SK-N-SH (cell line): ENCODE data around the gene CCN6. TPM values are rescaled to one million over a fixed set of nuclear protein-coding genes. Genes with fewer than 3 reads are reported as not detected.
A peak's percentile ranks its signal among the peaks of the same experiment; 100 is the strongest.

ENCODE experiments used
- CTCF ChIA-PET: fragments of 300-600, 350-600 bp; formaldehyde crosslinking; extraction: SDS; loops from one replicate; lab custom pipeline; 2021; lab: Yijun Ruan, JAX
- POLR2A ChIA-PET: fragments of 350-600 bp; sonication (Branson Sonifier 250); formaldehyde crosslinking; extraction: SDS; loops from one replicate; lab custom pipeline; 2020; ENCODE audit warnings: antibody characterized with exemption, inconsistent platforms; lab: Yijun Ruan, JAX
- DNase-seq: peaks from one replicate; pipeline ENCODE4 v3.0.0; 2012
- H2AFZ ChIP-seq: fragments of 200-600 bp; sonication (generic); 2 replicates; pipeline ENCODE4 v1.8.1; 2016; ENCODE audit warnings: antibody characterized with exemption, mild to moderate bottlenecking, low read depth
- H3F3A ChIP-seq: fragments of 200-600 bp; sonication (generic); replicated peaks from 2 replicates; pipeline ENCODE3; 2016; ENCODE audit warnings: antibody characterized with exemption, mild to moderate bottlenecking; ENCODE audit not compliant: insufficient read depth
- H3K27ac ChIP-seq, 2 experiments: fragments of 200-500 bp in 1 of 2; fragments of 200-600 bp in 1 of 2; sonication (Bioruptor generic) in 1 of 2; sonication (generic), shearing (Covaris generic) in 1 of 2; 2 replicates each; pipeline versions ENCODE4 v1.5.1 to v1.6.1; 2014 to 2016; ENCODE audit warnings: low read depth in 2 of 2, inconsistent platforms in 1 of 2, low read length in 1 of 2, mild to moderate bottlenecking in 1 of 2, mixed read lengths in 1 of 2
- H3K27me3 ChIP-seq: fragments of 200-600 bp; sonication (generic), shearing (Covaris generic); 2 replicates; pipeline ENCODE4 v1.6.1; 2016; ENCODE audit warnings: mixed run types; ENCODE audit not compliant: insufficient read depth
- H3K36me3 ChIP-seq, 2 experiments: fragments of 200-500 bp in 1 of 2; fragments of 200-600 bp in 1 of 2; sonication (Bioruptor generic) in 1 of 2; sonication (generic) in 1 of 2; replicated peaks in 1 of 2; 2 replicates each; pipeline versions ENCODE3 to v1.5.1; 2014 to 2016; ENCODE audit warnings: low read length in 1 of 2, mild to moderate bottlenecking in 1 of 2; ENCODE audit not compliant: insufficient read depth in 2 of 2, control insufficient read depth in 1 of 2
- H3K4me1 ChIP-seq, 2 experiments: fragments of 200-500 bp in 1 of 2; fragments of 200-600 bp in 1 of 2; sonication (Bioruptor generic) in 1 of 2; sonication (generic), shearing (Covaris generic) in 1 of 2; 2 replicates each; pipeline versions ENCODE4 v1.5.1 to v1.6.1; 2014 to 2016; ENCODE audit warnings: low read depth in 1 of 2, low read length in 1 of 2, mixed run types in 1 of 2; ENCODE audit not compliant: insufficient read depth in 2 of 2, control insufficient read depth in 1 of 2
- H3K4me2 ChIP-seq: fragments of 200-600 bp; sonication (generic), shearing (Covaris generic); 2 replicates; pipeline ENCODE4 v1.6.1; 2017; ENCODE audit warnings: mixed run types
- H3K4me3 ChIP-seq, 2 experiments: fragments of 200-500 bp in 1 of 2; fragments of 200-600 bp in 1 of 2; sonication (Bioruptor generic) in 1 of 2; sonication (generic), shearing (Covaris generic) in 1 of 2; 2 replicates each; pipeline versions ENCODE4 v1.5.1 to v1.8.1; 2014 to 2016; ENCODE audit warnings: low read depth in 2 of 2, inconsistent platforms in 1 of 2, low read length in 1 of 2, mild to moderate bottlenecking in 1 of 2, mixed read lengths in 1 of 2, moderate library complexity in 1 of 2
- H3K79me2 ChIP-seq: fragments of 200-600 bp; sonication (generic); 2 replicates; pipeline ENCODE4 v1.8.1; 2017; ENCODE audit warnings: mild to moderate bottlenecking; ENCODE audit not compliant: insufficient read depth
- H3K9ac ChIP-seq: fragments of 200-600 bp; sonication (generic); 2 replicates; pipeline ENCODE4 v1.6.1; 2017; ENCODE audit warnings: mixed run types
- H3K9me2 ChIP-seq: fragments of 200-600 bp; sonication (generic); 2 replicates; pipeline ENCODE4 v1.6.1; 2017; ENCODE audit warnings: mixed run types
- H3K9me3 ChIP-seq: fragments of 200-600 bp; sonication (generic); 2 replicates; pipeline ENCODE4 v1.6.1; 2017; ENCODE audit warnings: mixed run types, mild to moderate bottlenecking, moderate library complexity
- H4K20me1 ChIP-seq: fragments of 200-600 bp; sonication (generic); 2 replicates; pipeline ENCODE4 v1.6.1; 2017; ENCODE audit warnings: mild to moderate bottlenecking, mixed run types; ENCODE audit not compliant: insufficient read depth
- CHD2 ChIP-seq: fragments of 150-350 bp; IDR thresholded peaks from 2 replicates; pipeline ENCODE4 v1.6.1; 2018; ENCODE audit warnings: low read length; ENCODE audit not compliant: partially characterized antibody
- ELF1 ChIP-seq: IDR thresholded peaks from 2 replicates; pipeline ENCODE4 v1.4.0; 2012
- EZH2phosphoT487 ChIP-seq: fragments of 200-600 bp; sonication (generic); IDR thresholded peaks from 2 replicates; pipeline ENCODE4 v1.6.1; 2017; ENCODE audit warnings: low read depth, mixed run types, mild to moderate bottlenecking, antibody characterized with exemption, moderate library complexity, borderline replicate concordance
- FOXJ3 ChIP-seq: sonication (generic); formaldehyde crosslinking; IDR thresholded peaks from 2 replicates; pipeline ENCODE4 v1.5.1; 2020; ENCODE audit warnings: mild to moderate bottlenecking, missing genetic modification reagents
- GABPA ChIP-seq: IDR thresholded peaks from 2 replicates; pipeline ENCODE4 v1.4.0; 2012; ENCODE audit warnings: low read depth, mild to moderate bottlenecking
- GATA2 ChIP-seq: sonication (generic); formaldehyde crosslinking; IDR thresholded peaks from 2 replicates; pipeline ENCODE4 v1.5.0; 2020; ENCODE audit warnings: mild to moderate bottlenecking, missing genetic modification reagents
- JUND ChIP-seq: IDR thresholded peaks from 2 replicates; pipeline ENCODE4 v1.4.0; 2012
- MEF2A ChIP-seq: IDR thresholded peaks from 2 replicates; pipeline ENCODE4 v1.4.0; 2012; ENCODE audit warnings: low read depth, borderline replicate concordance
- MXI1 ChIP-seq: IDR thresholded peaks from 2 replicates; pipeline ENCODE4 v1.6.1; 2012; ENCODE audit warnings: mild to moderate bottlenecking, low read depth, low read length, improper control_type of control experiment
- RAD21 ChIP-seq: IDR thresholded peaks from 2 replicates; pipeline ENCODE4 v1.6.1; 2012; ENCODE audit warnings: mild to moderate bottlenecking, low read length
- RCOR1 ChIP-seq: fragments of 150-350 bp; IDR thresholded peaks from 2 replicates; pipeline ENCODE4 v1.6.1; 2017; ENCODE audit warnings: antibody characterized with exemption, low read length
- RFX5 ChIP-seq: IDR thresholded peaks from 2 replicates; pipeline ENCODE4 v1.6.1; 2012; ENCODE audit warnings: mild to moderate bottlenecking, improper control_type of control experiment, low read length
- RXRA ChIP-seq: IDR thresholded peaks from 2 replicates; pipeline ENCODE4 v1.4.0; 2012; ENCODE audit warnings: low read depth, mild to moderate bottlenecking, borderline replicate concordance
- SIN3A ChIP-seq: IDR thresholded peaks from 2 replicates; pipeline ENCODE4 v1.6.1; 2012; ENCODE audit warnings: low read depth, mild to moderate bottlenecking, low read length, moderate library complexity, borderline replicate concordance
- SMC3 ChIP-seq: IDR thresholded peaks from 2 replicates; pipeline ENCODE4 v1.6.1; 2012; ENCODE audit warnings: low read depth, low read length, improper control_type of control experiment
- TCF12 ChIP-seq: IDR thresholded peaks from 2 replicates; pipeline ENCODE4 v1.4.0; 2012
- TEAD4 ChIP-seq: IDR thresholded peaks from 2 replicates; pipeline ENCODE4 v1.4.0; 2012; ENCODE audit warnings: mild to moderate bottlenecking, borderline replicate concordance; ENCODE audit not compliant: insufficient read depth
- WGBS: methylation state at CpG from one replicate; pipeline ENCODE4 v1.1.6; 2017; ENCODE audit warnings: low lambda C conversion rate; 5-methylcytosine and 5-hydroxymethylcytosine counted together
- polyA plus RNA-seq, 3 experiments: library from polyadenylated mRNA; depleted of rRNA; stranded (reverse); fragments of >200 nt; gene quantifications; 2 replicates each; pipeline ENCODE4 v1.2.3, GENCODE V29; 2012
- TF ChIP-seq, protein P1 (sequence below): IDR thresholded peaks from 2 replicates; pipeline ENCODE4 v1.6.1; 2012; ENCODE audit warnings: mild to moderate bottlenecking, low read depth, low read length, moderate library complexity
- TF ChIP-seq, protein P2 (sequence below): fragments of 150-350 bp; IDR thresholded peaks from 2 replicates; pipeline ENCODE4 v1.6.1; 2017; ENCODE audit warnings: antibody characterized with exemption, low read length, low read depth, borderline replicate concordance
- TF ChIP-seq, protein P3 (sequence below): fragments of 200-600 bp; sonication (generic); IDR thresholded peaks from 2 replicates; pipeline ENCODE4 v1.6.1; 2017; ENCODE audit warnings: antibody characterized with exemption, mild to moderate bottlenecking, moderate library complexity
- TF ChIP-seq, protein P4 (sequence below): IDR thresholded peaks from 2 replicates; pipeline ENCODE4; 2012

CCN6 gene
- not detected in 2 replicates for polyA plus RNA-seq (2012; rRNA removed)
- not detected in 2 replicates for polyA plus RNA-seq (2012; cell fraction: cytosol; rRNA removed)
- polyA plus RNA-seq (2012; cell fraction: nucleus; rRNA removed), result not detected in 2 replicates

DNA sequence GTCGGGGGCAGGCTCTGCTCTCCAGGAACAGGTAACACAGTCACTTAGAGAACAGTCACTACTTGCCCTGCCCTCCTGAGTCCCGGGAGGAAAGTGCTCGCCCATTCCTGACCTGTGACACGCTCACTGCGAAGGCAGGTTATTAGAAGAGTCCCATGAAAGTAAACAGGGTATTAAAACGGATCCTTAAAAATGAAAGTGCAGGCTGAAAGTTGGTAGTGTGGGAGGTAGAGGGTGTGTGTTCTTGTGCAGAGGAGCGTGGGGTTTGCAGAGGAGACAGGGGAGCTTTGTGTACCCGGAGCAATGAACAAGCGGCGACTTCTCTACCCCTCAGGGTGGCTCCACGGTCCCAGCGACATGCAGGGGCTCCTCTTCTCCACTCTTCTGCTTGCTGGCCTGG lies at the start of gene CCN6:
CCN6 (plus strand) TSS at position 104 of the 400 bp plus-strand sequence; CDS start at position 358, 254 bp downstream.
- H2AFZ ChIP-seq, result peak within 1 kb of the TSS; percentile 56; the same call in 1 of the 2 replicates
- CTCF ChIA-PET, result interaction anchor here (1.4 to 2.1 kb wide), 2 partner anchors 10 to 12 kb away, joined by 4 to 9 read pairs; no protein-coding TSS in a partner anchor
- 87% methylated on average over 12 of the region's 12 CpGs for WGBS

DNA sequence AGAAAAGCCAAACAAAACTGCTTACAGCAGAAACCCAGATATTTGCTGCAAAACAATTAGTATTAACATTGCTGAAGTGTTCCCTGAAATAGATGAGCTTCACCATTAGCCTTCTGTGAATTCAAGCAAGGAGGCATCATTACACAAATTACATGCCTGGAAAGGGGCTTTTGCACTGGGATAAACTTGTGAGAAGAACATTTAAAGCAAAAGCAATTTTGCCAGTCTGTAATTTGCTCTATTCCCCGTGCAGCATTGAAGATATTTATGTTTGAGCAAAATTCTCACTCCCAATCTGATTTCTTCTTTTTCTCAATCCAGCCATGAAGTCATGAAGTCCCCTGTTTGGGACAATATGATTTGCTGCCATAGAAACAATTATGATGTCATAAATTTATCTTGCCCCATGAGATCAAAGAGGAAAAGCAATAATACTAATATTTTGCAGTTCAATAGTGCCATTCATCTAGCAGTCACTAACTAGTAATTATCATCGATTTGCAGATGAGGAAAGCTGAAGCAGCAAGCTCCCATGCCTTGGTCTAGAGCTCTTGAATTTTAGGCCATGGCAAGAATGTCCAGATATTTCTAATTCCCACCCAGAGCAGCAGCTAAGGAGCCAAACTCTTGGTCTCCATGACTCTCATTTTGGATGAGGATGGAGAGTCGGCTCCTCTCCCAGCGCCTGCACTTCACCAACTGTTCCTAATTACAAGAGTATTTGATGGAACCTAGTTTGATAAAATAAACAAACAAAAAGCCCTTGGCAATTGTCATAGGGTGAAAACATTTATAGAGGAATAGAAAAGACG lies 49.5 kb upstream of the CCN6 start:
- H3K27me3 ChIP-seq, result no peaks in the 10 kb centered on the region
- H3K27ac ChIP-seq, result no peak overlapping the region
- no peaks in the 10 kb centered on the region for H3F3A ChIP-seq
- no peak overlapping the region for H2AFZ ChIP-seq
- no peaks in the 10 kb centered on the region for H4K20me1 ChIP-seq
- ChIA-PET POLR2A (no interaction called here), CTCF (interaction anchor here (1.0 kb wide), 1 partner anchor 14 kb away, joined by 3 read pairs; no protein-coding TSS in a partner anchor)
- H3K9me2 ChIP-seq, result no peaks in the 10 kb centered on the region
- WGBS, result 81% methylated on average over 5 of the region's 5 CpGs
- no peaks in the 10 kb centered on the region for H3K36me3 ChIP-seq
- no peak overlapping the region for H3K9ac ChIP-seq
- H3K79me2 ChIP-seq, result no peaks in the 10 kb centered on the region
- H3K4me2 ChIP-seq, result no peak overlapping the region
- H3K4me3 ChIP-seq, result no peak overlapping the region
- no peak for DNase-seq
- H3K9me3 ChIP-seq, result no peaks in the 10 kb centered on the region
- no peaks in the 10 kb centered on the region; a peak in 1 of 4 replicates for H3K4me1 ChIP-seq
- TF ChIP-seq CHD2, result no peak
- no peak for TF ChIP-seq MEF2A
- TF ChIP-seq, protein P1, sequence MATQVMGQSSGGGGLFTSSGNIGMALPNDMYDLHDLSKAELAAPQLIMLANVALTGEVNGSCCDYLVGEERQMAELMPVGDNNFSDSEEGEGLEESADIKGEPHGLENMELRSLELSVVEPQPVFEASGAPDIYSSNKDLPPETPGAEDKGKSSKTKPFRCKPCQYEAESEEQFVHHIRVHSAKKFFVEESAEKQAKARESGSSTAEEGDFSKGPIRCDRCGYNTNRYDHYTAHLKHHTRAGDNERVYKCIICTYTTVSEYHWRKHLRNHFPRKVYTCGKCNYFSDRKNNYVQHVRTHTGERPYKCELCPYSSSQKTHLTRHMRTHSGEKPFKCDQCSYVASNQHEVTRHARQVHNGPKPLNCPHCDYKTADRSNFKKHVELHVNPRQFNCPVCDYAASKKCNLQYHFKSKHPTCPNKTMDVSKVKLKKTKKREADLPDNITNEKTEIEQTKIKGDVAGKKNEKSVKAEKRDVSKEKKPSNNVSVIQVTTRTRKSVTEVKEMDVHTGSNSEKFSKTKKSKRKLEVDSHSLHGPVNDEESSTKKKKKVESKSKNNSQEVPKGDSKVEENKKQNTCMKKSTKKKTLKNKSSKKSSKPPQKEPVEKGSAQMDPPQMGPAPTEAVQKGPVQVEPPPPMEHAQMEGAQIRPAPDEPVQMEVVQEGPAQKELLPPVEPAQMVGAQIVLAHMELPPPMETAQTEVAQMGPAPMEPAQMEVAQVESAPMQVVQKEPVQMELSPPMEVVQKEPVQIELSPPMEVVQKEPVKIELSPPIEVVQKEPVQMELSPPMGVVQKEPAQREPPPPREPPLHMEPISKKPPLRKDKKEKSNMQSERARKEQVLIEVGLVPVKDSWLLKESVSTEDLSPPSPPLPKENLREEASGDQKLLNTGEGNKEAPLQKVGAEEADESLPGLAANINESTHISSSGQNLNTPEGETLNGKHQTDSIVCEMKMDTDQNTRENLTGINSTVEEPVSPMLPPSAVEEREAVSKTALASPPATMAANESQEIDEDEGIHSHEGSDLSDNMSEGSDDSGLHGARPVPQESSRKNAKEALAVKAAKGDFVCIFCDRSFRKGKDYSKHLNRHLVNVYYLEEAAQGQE, result no peak
- no peak for TF ChIP-seq EZH2phosphoT487
- no peak for TF ChIP-seq SIN3A
- no peak for TF ChIP-seq MXI1
- TF ChIP-seq JUND, result no peak
- no peak for TF ChIP-seq TCF12
- no peak for TF ChIP-seq RAD21
- TF ChIP-seq, protein P2, sequence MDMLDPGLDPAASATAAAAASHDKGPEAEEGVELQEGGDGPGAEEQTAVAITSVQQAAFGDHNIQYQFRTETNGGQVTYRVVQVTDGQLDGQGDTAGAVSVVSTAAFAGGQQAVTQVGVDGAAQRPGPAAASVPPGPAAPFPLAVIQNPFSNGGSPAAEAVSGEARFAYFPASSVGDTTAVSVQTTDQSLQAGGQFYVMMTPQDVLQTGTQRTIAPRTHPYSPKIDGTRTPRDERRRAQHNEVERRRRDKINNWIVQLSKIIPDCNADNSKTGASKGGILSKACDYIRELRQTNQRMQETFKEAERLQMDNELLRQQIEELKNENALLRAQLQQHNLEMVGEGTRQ, result no peak

More for the DNA sequence above, at the start of gene CCN6:
- Histone ChIP-seq H4K20me1 (no peaks in the 10 kb centered on the region), H3K36me3 (no peaks in the 10 kb centered on the region), H3F3A (no peaks in the 10 kb centered on the region), H3K27ac (no peak within 1 kb of the TSS), H3K27me3 (no peaks in the 10 kb centered on the region), H3K9ac (no peak within 1 kb of the TSS), H3K4me1 (no peaks in the 10 kb centered on the region; a peak in 1 of 4 replicates), H3K9me3 (no peaks in the 10 kb centered on the region), H3K4me2 (no peak within 1 kb of the TSS), H3K9me2 (no peaks in the 10 kb centered on the region), H3K4me3 (no peak within 1 kb of the TSS), H3K79me2 (no peaks in the 10 kb centered on the region)
- no peak for DNase-seq
- TF ChIP-seq RXRA (no peak), TEAD4 (no peak), SMC3 (no peak), GATA2 (CRISPR knock-in tag) (no peak), MEF2A (no peak), RFX5 (no peak), ELF1 (no peak), RCOR1 (no peak), GABPA (no peak), FOXJ3 (no peak)
- TF ChIP-seq, protein P3, sequence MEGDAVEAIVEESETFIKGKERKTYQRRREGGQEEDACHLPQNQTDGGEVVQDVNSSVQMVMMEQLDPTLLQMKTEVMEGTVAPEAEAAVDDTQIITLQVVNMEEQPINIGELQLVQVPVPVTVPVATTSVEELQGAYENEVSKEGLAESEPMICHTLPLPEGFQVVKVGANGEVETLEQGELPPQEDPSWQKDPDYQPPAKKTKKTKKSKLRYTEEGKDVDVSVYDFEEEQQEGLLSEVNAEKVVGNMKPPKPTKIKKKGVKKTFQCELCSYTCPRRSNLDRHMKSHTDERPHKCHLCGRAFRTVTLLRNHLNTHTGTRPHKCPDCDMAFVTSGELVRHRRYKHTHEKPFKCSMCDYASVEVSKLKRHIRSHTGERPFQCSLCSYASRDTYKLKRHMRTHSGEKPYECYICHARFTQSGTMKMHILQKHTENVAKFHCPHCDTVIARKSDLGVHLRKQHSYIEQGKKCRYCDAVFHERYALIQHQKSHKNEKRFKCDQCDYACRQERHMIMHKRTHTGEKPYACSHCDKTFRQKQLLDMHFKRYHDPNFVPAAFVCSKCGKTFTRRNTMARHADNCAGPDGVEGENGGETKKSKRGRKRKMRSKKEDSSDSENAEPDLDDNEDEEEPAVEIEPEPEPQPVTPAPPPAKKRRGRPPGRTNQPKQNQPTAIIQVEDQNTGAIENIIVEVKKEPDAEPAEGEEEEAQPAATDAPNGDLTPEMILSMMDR, result no peak
- TF ChIP-seq, protein P4, sequence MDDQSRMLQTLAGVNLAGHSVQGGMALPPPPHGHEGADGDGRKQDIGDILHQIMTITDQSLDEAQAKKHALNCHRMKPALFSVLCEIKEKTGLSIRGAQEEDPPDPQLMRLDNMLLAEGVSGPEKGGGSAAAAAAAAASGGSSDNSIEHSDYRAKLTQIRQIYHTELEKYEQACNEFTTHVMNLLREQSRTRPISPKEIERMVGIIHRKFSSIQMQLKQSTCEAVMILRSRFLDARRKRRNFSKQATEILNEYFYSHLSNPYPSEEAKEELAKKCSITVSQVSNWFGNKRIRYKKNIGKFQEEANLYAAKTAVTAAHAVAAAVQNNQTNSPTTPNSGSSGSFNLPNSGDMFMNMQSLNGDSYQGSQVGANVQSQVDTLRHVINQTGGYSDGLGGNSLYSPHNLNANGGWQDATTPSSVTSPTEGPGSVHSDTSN, result no peak
- POLR2A ChIA-PET, result no interaction called here
